HEK293 (cell line): ENCODE measurements around the gene HDHD3.

ENCODE experiments used
- GLI4 ChIP-seq: fragments of 450-650 bp; formaldehyde crosslinking; IDR thresholded peaks from 2 replicates; pipeline ENCODE4 v1.5.1; 2016; ENCODE audit warnings: missing biosample characterization, missing genetic modification characterization
- GLIS2 ChIP-seq: fragments of 450-650 bp; formaldehyde crosslinking; IDR thresholded peaks from 2 replicates; pipeline ENCODE4 v1.5.1; 2016; ENCODE audit warnings: missing biosample characterization, missing genetic modification characterization
- HIC1 ChIP-seq: fragments of 450-650 bp; formaldehyde crosslinking; IDR thresholded peaks from 2 replicates; pipeline ENCODE4 v1.5.1; 2016; ENCODE audit warnings: missing biosample characterization, missing genetic modification characterization
- HOXA7 ChIP-seq: sonication (generic); formaldehyde crosslinking; IDR thresholded peaks from 2 replicates; pipeline ENCODE4 v1.8.1; 2022; ENCODE audit warnings: missing genetic modification reagents, borderline replicate concordance
- HOXC10 ChIP-seq: sonication (generic); formaldehyde crosslinking; IDR thresholded peaks from 2 replicates; pipeline ENCODE4 v1.8.1; 2023; ENCODE audit warnings: mild to moderate bottlenecking, missing genetic modification reagents
- KLF1 ChIP-seq: fragments of 450-650 bp; formaldehyde crosslinking; IDR thresholded peaks from 2 replicates; pipeline ENCODE4 v1.5.1; 2016; ENCODE audit warnings: missing biosample characterization, missing genetic modification characterization
- KLF16 ChIP-seq: fragments of 450-650 bp; formaldehyde crosslinking; IDR thresholded peaks from 2 replicates; pipeline ENCODE4 v1.5.1; 2017; ENCODE audit warnings: missing biosample characterization, missing genetic modification characterization
- KLF9 ChIP-seq: fragments of 450-650 bp; formaldehyde crosslinking; IDR thresholded peaks from 2 replicates; pipeline ENCODE4 v1.5.1; 2016; ENCODE audit warnings: missing biosample characterization, missing genetic modification characterization, low read depth
- PBX3 ChIP-seq: sonication (generic); formaldehyde crosslinking; IDR thresholded peaks from 2 replicates; pipeline ENCODE4 v1.8.1; 2022; ENCODE audit warnings: mild to moderate bottlenecking, moderate library complexity, missing genetic modification reagents
- SCRT2 ChIP-seq: fragments of 450-650 bp; formaldehyde crosslinking; IDR thresholded peaks from 2 replicates; pipeline ENCODE4 v1.5.1; 2016; ENCODE audit warnings: missing biosample characterization, missing genetic modification characterization
- ZBTB20 ChIP-seq: fragments of 450-650 bp; formaldehyde crosslinking; IDR thresholded peaks from 2 replicates; pipeline ENCODE4 v1.5.1; 2016; ENCODE audit warnings: missing biosample characterization, missing genetic modification characterization
- ZFP69B ChIP-seq: fragments of 450-650 bp; formaldehyde crosslinking; IDR thresholded peaks from 2 replicates; pipeline ENCODE4 v1.5.1; 2016; ENCODE audit warnings: missing biosample characterization, missing genetic modification characterization
- ZNF114 ChIP-seq: fragments of 450-650 bp; formaldehyde crosslinking; IDR thresholded peaks from 2 replicates; pipeline ENCODE4 v1.5.0; 2017; ENCODE audit warnings: missing biosample characterization, missing genetic modification characterization
- ZNF174 ChIP-seq: fragments of 450-650 bp; formaldehyde crosslinking; IDR thresholded peaks from 2 replicates; pipeline ENCODE4 v1.5.0; 2017; ENCODE audit warnings: missing biosample characterization, mild to moderate bottlenecking, missing genetic modification characterization
- ZNF18 ChIP-seq: fragments of 450-650 bp; formaldehyde crosslinking; IDR thresholded peaks from 2 replicates; pipeline ENCODE4 v1.5.1; 2016; ENCODE audit warnings: missing biosample characterization, missing genetic modification characterization
- ZNF239 ChIP-seq: fragments of 450-650 bp; formaldehyde crosslinking; IDR thresholded peaks from 2 replicates; pipeline ENCODE4 v1.5.1; 2016; ENCODE audit warnings: missing biosample characterization, missing genetic modification characterization
- ZNF24 ChIP-seq: fragments of 450-650 bp; formaldehyde crosslinking; IDR thresholded peaks from 2 replicates; pipeline ENCODE4 v1.5.1; 2016; ENCODE audit warnings: missing biosample characterization, missing genetic modification characterization
- ZNF266 ChIP-seq: fragments of 450-650 bp; formaldehyde crosslinking; IDR thresholded peaks from 2 replicates; pipeline ENCODE4 v1.5.1; 2016; ENCODE audit warnings: missing biosample characterization, missing genetic modification characterization, low read depth
- ZNF398 ChIP-seq: fragments of 450-650 bp; formaldehyde crosslinking; IDR thresholded peaks from 2 replicates; pipeline ENCODE4 v1.5.1; 2017; ENCODE audit warnings: missing biosample characterization, missing genetic modification characterization
- ZNF423 ChIP-seq: fragments of 450-650 bp; formaldehyde crosslinking; IDR thresholded peaks from 2 replicates; pipeline ENCODE4 v1.5.1; 2016; ENCODE audit warnings: missing biosample characterization, missing genetic modification characterization
- ZNF433 ChIP-seq: fragments of 450-650 bp; formaldehyde crosslinking; IDR thresholded peaks from 2 replicates; pipeline ENCODE4 v1.5.1; 2016; ENCODE audit warnings: missing biosample characterization, missing genetic modification characterization, low read depth
- ZNF558 ChIP-seq: fragments of 450-650 bp; formaldehyde crosslinking; IDR thresholded peaks from 2 replicates; pipeline ENCODE4 v1.5.1; 2016; ENCODE audit warnings: missing biosample characterization, missing genetic modification characterization
- ZNF624 ChIP-seq: fragments of 450-650 bp; formaldehyde crosslinking; IDR thresholded peaks from 2 replicates; pipeline ENCODE4 v1.5.1; 2017; ENCODE audit warnings: missing biosample characterization, missing genetic modification characterization
- ZNF658 ChIP-seq: fragments of 450-650 bp; formaldehyde crosslinking; IDR thresholded peaks from 2 replicates; pipeline ENCODE4; 2016; ENCODE audit warnings: missing biosample characterization, missing genetic modification characterization
- ZNF692 ChIP-seq: fragments of 450-650 bp; formaldehyde crosslinking; IDR thresholded peaks from 2 replicates; pipeline ENCODE4 v1.5.1; 2016; ENCODE audit warnings: missing biosample characterization, missing genetic modification characterization
- ZNF76 ChIP-seq: fragments of 450-650 bp; formaldehyde crosslinking; IDR thresholded peaks from 2 replicates; pipeline ENCODE4; 2016; ENCODE audit warnings: low read depth, missing biosample characterization, missing genetic modification characterization, borderline replicate concordance
- ZSCAN18 ChIP-seq: fragments of 450-650 bp; formaldehyde crosslinking; IDR thresholded peaks from 2 replicates; pipeline ENCODE4 v1.5.1; 2016; ENCODE audit warnings: missing biosample characterization, missing genetic modification characterization

Gene HDHD3

GRCh38 chr9:113410207-113410864 is 33.5 kb upstream of the HDHD3 start, which contains the start of the genes C9orf43 and POLE3 (continued):
- TF ChIP-seq ZNF18 (peak; percentile 52; the same call in 1 of the 2 replicates), ZBTB20 (tag by site-specific recombination) (no peak; the same call in 1 of the 2 replicates), ZNF398 (peak; percentile 66), ZNF624 (no peak), ZNF558 (no peak), ZNF692 (tag by site-specific recombination) (peak; percentile 91), SCRT2 (tag by site-specific recombination) (no peak), PBX3 (CRISPR knock-in tag) (peak; percentile 66; the same call in 1 of the 2 replicates), ZNF423 (tag by site-specific recombination) (no peak), GLI4 (tag by site-specific recombination) (0 out of 2 replicates have a peak, but pooled peaks have one; percentile 57), ZNF433 (no peak), ZFP69B (peak; percentile 82), GLIS2 (tag by site-specific recombination) (peak; percentile 74), ZNF76 (tag by site-specific recombination) (peak; percentile 97), HIC1 (no peak), ZSCAN18 (no peak), HOXA7 (CRISPR knock-in tag) (no peak), ZNF174 (tag by site-specific recombination) (no peak), HOXC10 (CRISPR knock-in tag) (no peak), ZNF24 (tag by site-specific recombination) (no peak), KLF9 (peak; percentile 91), ZNF266 (tag by site-specific recombination) (no peak), KLF16 (tag by site-specific recombination) (peak; percentile 93), ZNF239 (tag by site-specific recombination) (no peak), ZNF658 (tag by site-specific recombination) (no peak), ZNF114 (tag by site-specific recombination) (no peak), KLF1 (peak; percentile 81)
